HG02588 (cell line): ENCODE results near the gene FBXO47.

Experiments used
- ATAC-seq: cut with Tn5 transposase; IDR thresholded peaks from one replicate; pipeline ENCODE4 v1.9.1; 2021; ENCODE audit warnings: mild to moderate bottlenecking, moderate library complexity; ENCODE audit not compliant: unreplicated experiment

Gene FBXO47

GRCh38 chr17:38967290-38967738 lies at the start of gene FBXO47:
Gene FBXO47, minus strand, starts transcription at chr17:38967403. Its CDS starts 4,378 bp downstream, at chr17:38963025.
- ATAC-seq = no peak

GRCh38 chr17:39016193-39017153 lies 49.3 kb upstream of the FBXO47 start:
- no peak for ATAC-seq

GRCh38 chr17:39015546-39015935 lies 48.3 kb upstream of the FBXO47 start:
- no peak for ATAC-seq

GRCh38 chr17:39014795-39015545 lies 47.8 kb upstream of the FBXO47 start:
- ATAC-seq = no peak

GRCh38 chr17:39014044-39014794 lies 47.0 kb upstream of the FBXO47 start:
- no peak for ATAC-seq

GRCh38 chr17:39012725-39013124 lies 45.5 kb upstream of the FBXO47 start:
- no peak for ATAC-seq

GRCh38 chr17:39011907-39012468 lies 44.8 kb upstream of the FBXO47 start:
- no peak for ATAC-seq

GRCh38 chr17:39009581-39010001 lies 42.4 kb upstream of the FBXO47 start:
- no peak for ATAC-seq

- ATAC-seq = no peak
These were observed 41.4 kb upstream of the FBXO47 start for GRCh38 chr17:39008633-39009032.

- ATAC-seq = no peak
These were observed 36.0 kb upstream of the FBXO47 start for GRCh38 chr17:39002991-39003715.

GRCh38 chr17:39001703-39002637 lies 34.8 kb upstream of the FBXO47 start:
- no peak for ATAC-seq

- ATAC-seq = no peak
These were observed 32.9 kb upstream of the FBXO47 start for GRCh38 chr17:39000021-39000601.

- ATAC-seq = no peak
These were observed 29.6 kb upstream of the FBXO47 start for GRCh38 chr17:38996660-38997337.

- no peak for ATAC-seq
These were observed 26.8 kb upstream of the FBXO47 start for GRCh38 chr17:38994026-38994425.

- ATAC-seq = no peak
These were observed 17.5 kb upstream of the FBXO47 start for GRCh38 chr17:38984666-38985065.

- no peak for ATAC-seq
These were observed 15.9 kb upstream of the FBXO47 start for GRCh38 chr17:38982858-38983746.

GRCh38 chr17:38981636-38982035 lies 14.4 kb upstream of the FBXO47 start:
- no peak for ATAC-seq
